HEK293 (cell line): Measurements from ENCODE around the gene ADAMTSL2.

Source experiments
- SP2 ChIP-seq: fragments of 450-650 bp; formaldehyde crosslinking; IDR thresholded peaks from 2 replicates; pipeline ENCODE4 v1.5.1; 2016; ENCODE audit warnings: missing biosample characterization, missing genetic modification characterization
- ZNF138 ChIP-seq: fragments of 450-650 bp; formaldehyde crosslinking; IDR thresholded peaks from 2 replicates; pipeline ENCODE4 v1.5.1; 2016; ENCODE audit warnings: missing biosample characterization, missing genetic modification characterization, borderline replicate concordance
- ZNF274 ChIP-seq, 2 experiments: fragments of 200-500 bp in 1 of 2; fragments of 450-650 bp in 1 of 2; sonication (Bioruptor generic) in 1 of 2; formaldehyde crosslinking in 1 of 2; IDR thresholded peaks; 2 replicates each; pipeline versions ENCODE4 v1.5.1 to v1.6.1; 2014 to 2016; ENCODE audit warnings: borderline replicate concordance in 1 of 2, inconsistent platforms in 1 of 2, low read length in 1 of 2, missing biosample characterization in 1 of 2, missing genetic modification characterization in 1 of 2
- ZNF350 ChIP-seq: fragments of 450-650 bp; formaldehyde crosslinking; IDR thresholded peaks from 2 replicates; pipeline ENCODE4 v1.5.0; 2017; ENCODE audit warnings: missing biosample characterization, mild to moderate bottlenecking, missing genetic modification characterization
- ZNF404 ChIP-seq: fragments of 450-650 bp; formaldehyde crosslinking; IDR thresholded peaks from 2 replicates; pipeline ENCODE4 v1.5.1; 2017; ENCODE audit warnings: missing biosample characterization, missing genetic modification characterization
- TF ChIP-seq, protein P1 (sequence below): fragments of 450-650 bp; formaldehyde crosslinking; IDR thresholded peaks from 2 replicates; pipeline ENCODE4 v1.5.1; 2016; ENCODE audit warnings: missing biosample characterization, missing genetic modification characterization
- TF ChIP-seq, protein P2 (sequence below): sonication (generic); formaldehyde crosslinking; IDR thresholded peaks from 2 replicates; pipeline ENCODE4 v1.8.1; 2022; ENCODE audit warnings: mild to moderate bottlenecking, moderate library complexity, missing genetic modification reagents
- TF ChIP-seq, protein P3 (sequence below): fragments of 450-650 bp; formaldehyde crosslinking; conservative IDR thresholded peaks from 2 replicates; pipeline ENCODE4 v1.5.1; 2016; ENCODE audit warnings: low read depth, missing biosample characterization, missing genetic modification characterization

DNA sequence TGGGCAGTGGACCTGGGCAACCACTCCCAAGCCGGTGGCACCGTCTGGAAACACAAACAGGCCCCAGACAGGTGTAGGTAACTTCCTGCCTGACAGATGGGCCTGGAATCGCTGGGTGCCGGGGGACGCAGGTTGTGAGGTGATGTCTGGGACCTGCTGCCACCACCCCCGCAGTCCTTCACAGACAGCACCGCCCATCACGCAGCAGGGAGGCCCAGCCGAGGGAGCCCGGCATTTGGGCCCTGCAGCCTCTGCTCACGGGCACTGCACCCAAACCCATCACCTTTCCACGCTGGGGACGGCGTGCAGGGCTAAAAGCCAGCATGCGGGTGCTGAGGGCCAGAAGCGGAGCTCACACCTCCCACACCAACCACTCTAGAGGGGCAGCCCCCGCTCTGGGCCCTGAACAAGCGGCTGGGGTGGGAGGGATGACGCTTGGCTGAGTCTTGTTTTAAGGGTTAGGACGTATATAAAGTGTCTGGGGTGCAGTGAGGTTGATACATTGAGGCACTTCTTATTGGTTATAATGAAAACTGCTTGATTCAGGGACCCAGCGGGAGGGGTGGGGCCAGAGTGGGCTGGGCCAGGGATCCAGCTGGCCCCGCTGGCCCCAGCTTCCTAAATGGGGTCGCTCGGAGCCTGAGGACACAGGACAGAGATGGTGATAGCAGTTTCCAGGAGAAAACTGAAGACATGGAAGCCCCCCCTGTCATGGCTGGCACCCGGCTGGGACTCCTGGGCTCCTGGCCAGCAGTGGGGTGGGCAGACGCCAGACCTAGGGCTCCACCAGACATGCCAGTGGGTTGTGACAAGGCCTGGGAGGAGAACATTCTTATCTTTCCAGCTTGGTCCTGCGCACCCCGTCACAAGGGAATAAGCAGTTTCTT, 21.0 kb upstream of the ADAMTSL2 start:
- TF ChIP-seq, protein P1, sequence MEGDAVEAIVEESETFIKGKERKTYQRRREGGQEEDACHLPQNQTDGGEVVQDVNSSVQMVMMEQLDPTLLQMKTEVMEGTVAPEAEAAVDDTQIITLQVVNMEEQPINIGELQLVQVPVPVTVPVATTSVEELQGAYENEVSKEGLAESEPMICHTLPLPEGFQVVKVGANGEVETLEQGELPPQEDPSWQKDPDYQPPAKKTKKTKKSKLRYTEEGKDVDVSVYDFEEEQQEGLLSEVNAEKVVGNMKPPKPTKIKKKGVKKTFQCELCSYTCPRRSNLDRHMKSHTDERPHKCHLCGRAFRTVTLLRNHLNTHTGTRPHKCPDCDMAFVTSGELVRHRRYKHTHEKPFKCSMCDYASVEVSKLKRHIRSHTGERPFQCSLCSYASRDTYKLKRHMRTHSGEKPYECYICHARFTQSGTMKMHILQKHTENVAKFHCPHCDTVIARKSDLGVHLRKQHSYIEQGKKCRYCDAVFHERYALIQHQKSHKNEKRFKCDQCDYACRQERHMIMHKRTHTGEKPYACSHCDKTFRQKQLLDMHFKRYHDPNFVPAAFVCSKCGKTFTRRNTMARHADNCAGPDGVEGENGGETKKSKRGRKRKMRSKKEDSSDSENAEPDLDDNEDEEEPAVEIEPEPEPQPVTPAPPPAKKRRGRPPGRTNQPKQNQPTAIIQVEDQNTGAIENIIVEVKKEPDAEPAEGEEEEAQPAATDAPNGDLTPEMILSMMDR (tag by site-specific recombination): no peak
- TF ChIP-seq ZNF350 (no peak), ZNF274 (IDR thresholded peaks at IDR 0.05; ENCODE audit: low read length) (no peak), ZNF274 (tag by site-specific recombination; IDR thresholded peaks at IDR 0.05; ENCODE audit: borderline replicate concordance) (no peak), ZNF404 (tag by site-specific recombination) (no peak), SP2 (tag by site-specific recombination) (no peak), ZNF138 (no peak)
- TF ChIP-seq, protein P2, sequence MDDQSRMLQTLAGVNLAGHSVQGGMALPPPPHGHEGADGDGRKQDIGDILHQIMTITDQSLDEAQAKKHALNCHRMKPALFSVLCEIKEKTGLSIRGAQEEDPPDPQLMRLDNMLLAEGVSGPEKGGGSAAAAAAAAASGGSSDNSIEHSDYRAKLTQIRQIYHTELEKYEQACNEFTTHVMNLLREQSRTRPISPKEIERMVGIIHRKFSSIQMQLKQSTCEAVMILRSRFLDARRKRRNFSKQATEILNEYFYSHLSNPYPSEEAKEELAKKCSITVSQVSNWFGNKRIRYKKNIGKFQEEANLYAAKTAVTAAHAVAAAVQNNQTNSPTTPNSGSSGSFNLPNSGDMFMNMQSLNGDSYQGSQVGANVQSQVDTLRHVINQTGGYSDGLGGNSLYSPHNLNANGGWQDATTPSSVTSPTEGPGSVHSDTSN (CRISPR knock-in tag): no peak
- TF ChIP-seq, protein P3, sequence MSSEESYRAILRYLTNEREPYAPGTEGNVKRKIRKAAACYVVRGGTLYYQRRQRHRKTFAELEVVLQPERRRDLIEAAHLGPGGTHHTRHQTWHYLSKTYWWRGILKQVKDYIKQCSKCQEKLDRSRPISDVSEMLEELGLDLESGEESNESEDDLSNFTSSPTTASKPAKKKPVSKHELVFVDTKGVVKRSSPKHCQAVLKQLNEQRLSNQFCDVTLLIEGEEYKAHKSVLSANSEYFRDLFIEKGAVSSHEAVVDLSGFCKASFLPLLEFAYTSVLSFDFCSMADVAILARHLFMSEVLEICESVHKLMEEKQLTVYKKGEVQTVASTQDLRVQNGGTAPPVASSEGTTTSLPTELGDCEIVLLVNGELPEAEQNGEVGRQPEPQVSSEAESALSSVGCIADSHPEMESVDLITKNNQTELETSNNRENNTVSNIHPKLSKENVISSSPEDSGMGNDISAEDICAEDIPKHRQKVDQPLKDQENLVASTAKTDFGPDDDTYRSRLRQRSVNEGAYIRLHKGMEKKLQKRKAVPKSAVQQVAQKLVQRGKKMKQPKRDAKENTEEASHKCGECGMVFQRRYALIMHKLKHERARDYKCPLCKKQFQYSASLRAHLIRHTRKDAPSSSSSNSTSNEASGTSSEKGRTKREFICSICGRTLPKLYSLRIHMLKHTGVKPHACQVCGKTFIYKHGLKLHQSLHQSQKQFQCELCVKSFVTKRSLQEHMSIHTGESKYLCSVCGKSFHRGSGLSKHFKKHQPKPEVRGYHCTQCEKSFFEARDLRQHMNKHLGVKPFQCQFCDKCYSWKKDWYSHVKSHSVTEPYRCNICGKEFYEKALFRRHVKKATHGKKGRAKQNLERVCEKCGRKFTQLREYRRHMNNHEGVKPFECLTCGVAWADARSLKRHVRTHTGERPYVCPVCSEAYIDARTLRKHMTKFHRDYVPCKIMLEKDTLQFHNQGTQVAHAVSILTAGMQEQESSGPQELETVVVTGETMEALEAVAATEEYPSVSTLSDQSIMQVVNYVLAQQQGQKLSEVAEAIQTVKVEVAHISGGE (tag by site-specific recombination): no peak
